ENCODE measurements around the gene NTRK3.

DNA sequence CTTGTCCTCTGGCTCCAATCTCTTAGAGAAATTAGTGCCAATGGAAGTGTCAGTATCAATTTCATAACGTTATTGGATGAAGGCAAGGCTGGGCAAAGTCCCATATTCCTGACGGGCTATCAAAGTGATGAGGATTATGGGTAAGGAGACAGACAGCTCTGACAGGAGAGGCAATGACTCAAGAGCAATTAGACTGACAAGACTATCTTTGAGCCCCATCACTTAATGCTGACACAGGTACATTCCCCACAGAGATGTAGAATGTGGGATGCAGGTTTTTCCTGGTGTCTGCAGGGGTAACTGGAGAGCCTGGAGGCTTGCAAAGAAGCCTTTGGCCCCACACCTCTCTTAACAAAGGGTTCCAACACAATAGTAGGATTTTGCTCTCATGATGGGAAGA, 208.3 kb downstream of the NTRK3 start:
- TF ChIP-seq POLR2A (IDR thresholded peaks at IDR 0.05; ENCODE audit: insufficient read depth in 1 of 2, low read depth in 2 of 2, low read length in 2 of 2) = no peak
- TF ChIP-seq, protein P1, sequence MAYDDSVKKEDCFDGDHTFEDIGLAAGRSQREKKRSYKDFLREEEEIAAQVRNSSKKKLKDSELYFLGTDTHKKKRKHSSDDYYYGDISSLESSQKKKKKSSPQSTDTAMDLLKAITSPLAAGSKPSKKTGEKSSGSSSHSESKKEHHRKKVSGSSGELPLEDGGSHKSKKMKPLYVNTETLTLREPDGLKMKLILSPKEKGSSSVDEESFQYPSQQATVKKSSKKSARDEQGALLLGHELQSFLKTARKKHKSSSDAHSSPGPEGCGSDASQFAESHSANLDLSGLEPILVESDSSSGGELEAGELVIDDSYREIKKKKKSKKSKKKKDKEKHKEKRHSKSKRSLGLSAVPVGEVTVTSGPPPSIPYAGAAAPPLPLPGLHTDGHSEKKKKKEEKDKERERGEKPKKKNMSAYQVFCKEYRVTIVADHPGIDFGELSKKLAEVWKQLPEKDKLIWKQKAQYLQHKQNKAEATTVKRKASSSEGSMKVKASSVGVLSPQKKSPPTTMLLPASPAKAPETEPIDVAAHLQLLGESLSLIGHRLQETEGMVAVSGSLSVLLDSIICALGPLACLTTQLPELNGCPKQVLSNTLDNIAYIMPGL (CRISPR knock-in tag; IDR thresholded peaks at IDR 0.05; ENCODE audit: borderline replicate concordance in 1 of 2, low read depth in 1 of 2) = no peak
